ENCODE results near the gene SLC27A4.

DNA sequence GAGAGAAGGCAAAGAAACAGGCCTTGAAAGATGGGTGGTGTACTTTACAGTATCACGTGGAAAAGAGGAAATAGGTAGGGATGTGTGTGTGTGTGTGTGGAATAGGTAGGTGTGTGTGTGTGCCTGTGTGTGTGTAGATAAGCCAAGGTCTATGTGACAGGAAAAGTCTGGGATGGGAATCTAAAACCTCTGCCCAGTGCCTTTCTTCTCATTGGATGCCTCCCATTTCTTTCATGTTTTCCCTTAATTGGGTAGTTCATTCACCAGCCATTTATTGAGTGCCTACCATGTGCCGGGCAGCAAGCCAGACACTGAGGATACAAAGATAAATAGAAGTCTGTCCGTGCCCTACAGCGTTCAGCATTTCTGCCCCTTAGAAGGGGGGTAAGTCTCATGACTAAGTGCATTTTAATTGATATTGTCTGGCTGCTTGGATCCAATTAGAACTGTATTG is 31.9 kb downstream of the SLC27A4 start:
- TF ChIP-seq FOXM1 (IDR thresholded peaks at IDR 0.05; ENCODE audit: borderline replicate concordance) = no peak
- TF ChIP-seq FOXK2 (IDR thresholded peaks at IDR 0.05) = no peak
- TF ChIP-seq TARDBP (IDR thresholded peaks at IDR 0.05) = no peak
- no peak for TF ChIP-seq HDGF (IDR thresholded peaks at IDR 0.05; ENCODE audit: borderline replicate concordance)
- TF ChIP-seq, protein P1, sequence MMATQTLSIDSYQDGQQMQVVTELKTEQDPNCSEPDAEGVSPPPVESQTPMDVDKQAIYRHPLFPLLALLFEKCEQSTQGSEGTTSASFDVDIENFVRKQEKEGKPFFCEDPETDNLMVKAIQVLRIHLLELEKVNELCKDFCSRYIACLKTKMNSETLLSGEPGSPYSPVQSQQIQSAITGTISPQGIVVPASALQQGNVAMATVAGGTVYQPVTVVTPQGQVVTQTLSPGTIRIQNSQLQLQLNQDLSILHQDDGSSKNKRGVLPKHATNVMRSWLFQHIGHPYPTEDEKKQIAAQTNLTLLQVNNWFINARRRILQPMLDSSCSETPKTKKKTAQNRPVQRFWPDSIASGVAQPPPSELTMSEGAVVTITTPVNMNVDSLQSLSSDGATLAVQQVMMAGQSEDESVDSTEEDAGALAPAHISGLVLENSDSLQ (IDR thresholded peaks at IDR 0.05) = no peak
- TF ChIP-seq ARNT (IDR thresholded peaks at IDR 0.05) = no peak
- no peak for TF ChIP-seq ELF4 (IDR thresholded peaks at IDR 0.05)
- TF ChIP-seq SP1 (IDR thresholded peaks at IDR 0.05) = no peak
- TF ChIP-seq LEF1 (IDR thresholded peaks at IDR 0.05; ENCODE audit: borderline replicate concordance) = no peak
- TF ChIP-seq ZNF384 (IDR thresholded peaks at IDR 0.05) = no peak
- no peak for TF ChIP-seq L3MBTL2 (conservative IDR thresholded peaks at IDR 0.05)
- no peak for TF ChIP-seq SUZ12 (IDR thresholded peaks at IDR 0.05)
- TF ChIP-seq FOXA1 (IDR thresholded peaks at IDR 0.05) = no peak

All from HEK293T (cell line).